Fibroblast of lung (primary cell): ENCODE measurements around the gene SYNE1. TPM values are rescaled to one million over a fixed set of nuclear protein-coding genes. Genes with fewer than 3 reads are reported as not detected.

ENCODE experiments used
- DNase-seq, 2 donors: peaks; one replicate each; pipeline versions ENCODE4 v3.0.0 to v3.0.0-alpha.2; 2010; ENCODE audit warnings: low read depth in 2 of 2
- H2AFZ ChIP-seq: 2 replicates; pipeline ENCODE4 v1.5.1; 2012; ENCODE audit warnings: low read length, control low read depth, inconsistent platforms
- H3K27ac ChIP-seq: 2 replicates; pipeline ENCODE4 v1.5.1; 2011; ENCODE audit warnings: low read length, control low read depth; ENCODE audit not compliant: insufficient read depth
- H3K27me3 ChIP-seq: 2 replicates; pipeline ENCODE4 v1.5.1; 2011; ENCODE audit warnings: mild to moderate bottlenecking, low read length; ENCODE audit not compliant: control insufficient read depth, insufficient read depth
- H3K36me3 ChIP-seq: 2 replicates; pipeline ENCODE4 v1.5.1; 2011; ENCODE audit warnings: low read length; ENCODE audit not compliant: control insufficient read depth, insufficient read depth
- H3K4me1 ChIP-seq: 2 replicates; pipeline ENCODE4 v1.5.1; 2011; ENCODE audit warnings: low read length; ENCODE audit not compliant: control insufficient read depth, insufficient read depth; ENCODE audit errors: extremely low read depth
- H3K4me2 ChIP-seq: 2 replicates; pipeline ENCODE4 v1.5.1; 2011; ENCODE audit warnings: low read length, control low read depth; ENCODE audit not compliant: insufficient read depth; ENCODE audit errors: extremely low read depth
- H3K4me3 ChIP-seq, 4 experiments: fragments of 200-600 bp in 1 of 4; sonication (generic) in 1 of 4; replicated peaks in 1 of 4; 2 replicates each; pipeline ENCODE4 v1.5.1; 2011 to 2016; ENCODE audit warnings: low read length in 4 of 4, low read depth in 3 of 4, mild to moderate bottlenecking in 3 of 4, control low read depth in 2 of 4, inconsistent platforms in 1 of 4, mixed read lengths in 1 of 4; ENCODE audit not compliant: insufficient read depth in 1 of 4; ENCODE audit errors: control extremely low read depth in 1 of 4
- H3K79me2 ChIP-seq: 2 replicates; pipeline ENCODE4 v1.5.1; 2012; ENCODE audit warnings: mild to moderate bottlenecking, low read length, inconsistent platforms; ENCODE audit not compliant: control insufficient read depth, insufficient read depth
- H3K9ac ChIP-seq: 2 replicates; pipeline ENCODE4 v1.5.1; 2011; ENCODE audit warnings: mild to moderate bottlenecking, low read length, control low read depth; ENCODE audit not compliant: insufficient read depth
- H3K9me3 ChIP-seq: 2 replicates; pipeline ENCODE4 v1.5.1; 2012; ENCODE audit warnings: low read depth, low read length; ENCODE audit not compliant: control insufficient read depth, insufficient read depth
- H4K20me1 ChIP-seq: 2 replicates; pipeline ENCODE4 v1.5.1; 2011; ENCODE audit warnings: low read length; ENCODE audit not compliant: control insufficient read depth, insufficient read depth; ENCODE audit errors: extremely low read depth
- CTCF ChIP-seq, 2 donors: IDR thresholded peaks in 1 of 2; conservative IDR thresholded peaks in 1 of 2; 1 replicate in 1 of 2; 2 replicates in 1 of 2; pipeline ENCODE4 v1.5.1; 2011 to 2012; ENCODE audit warnings: low read length in 2 of 2, control low read depth in 1 of 2, inconsistent platforms in 1 of 2, low read depth in 1 of 2, mild to moderate bottlenecking in 1 of 2
- EZH2 ChIP-seq: IDR thresholded peaks from 2 replicates; pipeline ENCODE4 v1.5.1; 2012; ENCODE audit warnings: low read length, control low read depth, mild to moderate bottlenecking; ENCODE audit errors: missing control alignments
- polyA plus RNA-seq, 2 donors: library from polyadenylated mRNA; depleted of rRNA in 1 of 2; stranded (reverse) in 1 of 2; unstranded in 1 of 2; fragments of >200 nt; gene quantifications; 2 replicates each; pipeline ENCODE4 v1.2.1, GENCODE V29; 2011 to 2012; ENCODE audit warnings: missing spikeins in 1 of 2
- total RNA-seq: library from RNA; depleted of rRNA; stranded (reverse); fragments of >200 nt; gene quantifications from 2 replicates; pipeline ENCODE4 v1.2.1, GENCODE V29; 2014

The SYNE1 gene
- total and polyA plus RNA-seq, 2 donors (not counting 1 experiment from before 2014, with no cell fraction given): 21.7 to 219 TPM

GRCh38 chr6:152585236-152585635 lies 51.9 kb downstream of the SYNE1 start:
- Histone ChIP-seq H3K4me1 (no peaks in the 10 kb centered on the region), H3K9ac (no peak overlapping the region), H3K4me3 (no peak overlapping the region), H4K20me1 (no peaks in the 10 kb centered on the region), H3K9me3 (no peaks in the 10 kb centered on the region), H3K27ac (no peak overlapping the region), H2AFZ (no peak overlapping the region), H3K4me2 (no peak overlapping the region), H3K79me2 (no peaks in the 10 kb centered on the region), H3K36me3 (no peaks in the 10 kb centered on the region), H3K27me3 (no peaks in the 10 kb centered on the region)
- TF ChIP-seq CTCF (conservative IDR thresholded peaks at IDR 0.05 in 1 of 2, IDR thresholded peaks at IDR 0.05 in 1 of 2; ENCODE audit: low read depth in 1 of 2, low read length in 2 of 2) (no peak), EZH2 (no peak)
- no peak for DNase-seq

GRCh38 chr6:152583888-152584287 lies 53.3 kb downstream of the SYNE1 start:
- Histone ChIP-seq H3K4me2 (no peak overlapping the region), H3K79me2 (no peaks in the 10 kb centered on the region), H3K27me3 (no peaks in the 10 kb centered on the region), H3K36me3 (no peaks in the 10 kb centered on the region), H3K9me3 (no peaks in the 10 kb centered on the region), H3K4me3 (no peak overlapping the region), H3K27ac (no peak overlapping the region), H4K20me1 (no peaks in the 10 kb centered on the region), H3K4me1 (no peaks in the 10 kb centered on the region), H2AFZ (no peak overlapping the region), H3K9ac (no peak overlapping the region)
- TF ChIP-seq EZH2: no peak
- TF ChIP-seq CTCF (conservative IDR thresholded peaks at IDR 0.05 in 1 of 2, IDR thresholded peaks at IDR 0.05 in 1 of 2; ENCODE audit: low read depth in 1 of 2, low read length in 2 of 2): no peak
- DNase-seq: no peak

GRCh38 chr6:152576525-152576924 lies 60.6 kb downstream of the SYNE1 start:
- no peak overlapping the region for H3K4me2 ChIP-seq
- no peak overlapping the region for H3K27ac ChIP-seq
- no peaks in the 10 kb centered on the region for H3K27me3 ChIP-seq
- no peaks in the 10 kb centered on the region for H3K79me2 ChIP-seq
- no peaks in the 10 kb centered on the region for H3K36me3 ChIP-seq
- peaks cover 2% of the 10 kb centered on the region for H3K4me1 ChIP-seq
- no peak overlapping the region for H2AFZ ChIP-seq
- H3K9me3 ChIP-seq: no peaks in the 10 kb centered on the region
- H3K4me3 ChIP-seq: no peak overlapping the region
- DNase-seq: no peak
- no peaks in the 10 kb centered on the region for H4K20me1 ChIP-seq
- no peak overlapping the region for H3K9ac ChIP-seq
- TF ChIP-seq CTCF (conservative IDR thresholded peaks at IDR 0.05 in 1 of 2, IDR thresholded peaks at IDR 0.05 in 1 of 2; ENCODE audit: low read depth in 1 of 2, low read length in 2 of 2): no peak
- no peak for TF ChIP-seq EZH2
